BJ (cell line): ENCODE results near the gene CEP70. TPM values are rescaled to one million over a fixed set of nuclear protein-coding genes. Genes with fewer than 3 reads are reported as not detected.

Experiments used
- CTCF ChIA-PET: fragments of 350-600 bp; formaldehyde crosslinking; extraction: SDS; loops from one replicate; lab custom pipeline; 2021; ENCODE audit warnings: antibody characterized with exemption, inconsistent platforms; lab: Yijun Ruan, JAX
- POLR2A ChIA-PET: fragments of 300-600 bp; sonication (Branson Sonifier 250); formaldehyde crosslinking; extraction: SDS; loops from one replicate; lab custom pipeline; 2021; ENCODE audit warnings: antibody characterized with exemption; lab: Charles Lee
- DNase-seq: peaks from one replicate; pipeline ENCODE4 v3.0.0-alpha.2; 2011; ENCODE audit warnings: low read depth
- H3K27me3 ChIP-seq: 2 replicates; pipeline ENCODE4 v1.6.0; 2011; ENCODE audit warnings: low read length; ENCODE audit not compliant: control insufficient read depth, insufficient read depth
- H3K36me3 ChIP-seq: 2 replicates; pipeline ENCODE4 v1.5.1; 2011; ENCODE audit warnings: low read length; ENCODE audit not compliant: control insufficient read depth, insufficient read depth
- H3K4me3 ChIP-seq: 2 replicates; pipeline ENCODE4 v1.5.1; 2011; ENCODE audit warnings: low read depth, mild to moderate bottlenecking, control low read depth, low read length
- polyA plus RNA-seq: library from polyadenylated mRNA; depleted of rRNA; stranded (reverse); fragments of >200 nt; gene quantifications from 2 replicates; pipeline ENCODE4 v1.2.3, GENCODE V29; 2011
- TF ChIP-seq, protein P1 (sequence below): IDR thresholded peaks from 2 replicates; pipeline ENCODE4 v1.5.1; 2011; ENCODE audit warnings: low read depth, mild to moderate bottlenecking, control low read depth, inconsistent platforms, low read length, moderate library complexity; ENCODE audit not compliant: insufficient read depth

CEP70 gene
- polyA plus RNA-seq, 1 experiment = 3.6 TPM

DNA sequence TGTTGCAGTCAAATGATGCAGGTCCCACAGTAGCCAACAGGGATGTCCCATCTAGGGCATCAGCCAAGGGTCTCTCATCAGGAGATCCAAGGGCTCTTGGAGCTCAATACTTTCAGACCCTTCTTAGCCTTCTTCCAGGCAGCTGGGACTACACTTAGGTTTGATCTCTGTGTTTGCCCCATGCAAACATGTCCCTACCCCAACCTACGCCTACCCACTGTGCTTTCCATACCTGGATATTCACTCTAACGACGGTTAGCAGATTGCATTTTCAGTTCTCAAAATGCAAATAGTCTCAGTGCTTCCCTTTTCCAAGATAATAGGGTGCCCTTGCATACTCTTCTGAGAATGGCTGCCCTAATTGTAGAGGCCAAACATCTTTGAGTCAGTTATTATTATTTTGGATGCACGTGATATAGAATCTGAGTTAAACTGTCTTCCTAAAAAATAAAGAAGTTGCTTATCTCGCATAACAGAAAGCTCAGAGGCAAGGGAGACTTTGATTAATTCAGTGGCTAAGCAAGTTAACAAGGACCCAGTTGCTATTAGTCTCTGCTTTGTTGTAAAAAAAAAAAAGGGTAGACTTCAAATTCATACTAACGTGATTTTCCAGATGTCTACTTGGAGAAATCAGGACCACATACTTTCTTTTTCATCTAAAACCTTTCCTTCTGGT, 1.0 kb upstream of the CEP70 start:
- TF ChIP-seq, protein P1, sequence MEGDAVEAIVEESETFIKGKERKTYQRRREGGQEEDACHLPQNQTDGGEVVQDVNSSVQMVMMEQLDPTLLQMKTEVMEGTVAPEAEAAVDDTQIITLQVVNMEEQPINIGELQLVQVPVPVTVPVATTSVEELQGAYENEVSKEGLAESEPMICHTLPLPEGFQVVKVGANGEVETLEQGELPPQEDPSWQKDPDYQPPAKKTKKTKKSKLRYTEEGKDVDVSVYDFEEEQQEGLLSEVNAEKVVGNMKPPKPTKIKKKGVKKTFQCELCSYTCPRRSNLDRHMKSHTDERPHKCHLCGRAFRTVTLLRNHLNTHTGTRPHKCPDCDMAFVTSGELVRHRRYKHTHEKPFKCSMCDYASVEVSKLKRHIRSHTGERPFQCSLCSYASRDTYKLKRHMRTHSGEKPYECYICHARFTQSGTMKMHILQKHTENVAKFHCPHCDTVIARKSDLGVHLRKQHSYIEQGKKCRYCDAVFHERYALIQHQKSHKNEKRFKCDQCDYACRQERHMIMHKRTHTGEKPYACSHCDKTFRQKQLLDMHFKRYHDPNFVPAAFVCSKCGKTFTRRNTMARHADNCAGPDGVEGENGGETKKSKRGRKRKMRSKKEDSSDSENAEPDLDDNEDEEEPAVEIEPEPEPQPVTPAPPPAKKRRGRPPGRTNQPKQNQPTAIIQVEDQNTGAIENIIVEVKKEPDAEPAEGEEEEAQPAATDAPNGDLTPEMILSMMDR = no peak
- CTCF ChIA-PET = interaction anchor here (0.5 to 13.6 kb wide), 28 partner anchors 8 to 730 kb away, joined by 3 to 291 read pairs (median 4); no protein-coding TSS in a partner anchor
- H3K4me3 ChIP-seq = no peak overlapping the region
- POLR2A ChIA-PET = interaction anchor here (1.4 kb wide), 1 partner anchor 321 kb away, joined by 6 read pairs; no protein-coding TSS in a partner anchor
- DNase-seq = no peak
- no peaks in the 10 kb centered on the region for H3K36me3 ChIP-seq
- H3K27me3 ChIP-seq = no peaks in the 10 kb centered on the region

GRCh38 chr3:138593488-138594149, 441 bp downstream of the CEP70 start:
- TF ChIP-seq, protein P1 = no peak
- Histone ChIP-seq H3K27me3 (no peaks in the 10 kb centered on the region), H3K4me3 (peak overlapping the region; percentile 62), H3K36me3 (no peaks in the 10 kb centered on the region)
- ChIA-PET CTCF (interaction anchor here (0.6 to 13.6 kb wide), 28 partner anchors 9 to 342 kb away, joined by 3 to 291 read pairs (median 4); no protein-coding TSS in a partner anchor), POLR2A (interaction anchor here (0.8 to 1.4 kb wide), 3 partner anchors 101 to 349 kb away, joined by 3 to 6 read pairs (median 3); no protein-coding TSS in a partner anchor)
- DNase-seq = no peak

GRCh38 chr3:138591392-138591791, 2.7 kb downstream of the CEP70 start:
- CTCF ChIA-PET = interaction anchor here (1.0 to 13.6 kb wide), 4 partner anchors 114 to 345 kb away, joined by 3 to 291 read pairs (median 4); no protein-coding TSS in a partner anchor
- no peaks in the 10 kb centered on the region for H3K36me3 ChIP-seq
- H3K27me3 ChIP-seq = no peaks in the 10 kb centered on the region
- POLR2A ChIA-PET = no interaction called here
- no peak overlapping the region for H3K4me3 ChIP-seq
- DNase-seq = no peak
- TF ChIP-seq, protein P1 = no peak

GRCh38 chr3:138588445-138588844, 5.6 kb downstream of the CEP70 start:
- no peaks in the 10 kb centered on the region for H3K27me3 ChIP-seq
- POLR2A ChIA-PET = no interaction called here
- H3K4me3 ChIP-seq = no peak overlapping the region
- DNase-seq = no peak
- no peaks in the 10 kb centered on the region for H3K36me3 ChIP-seq
- TF ChIP-seq, protein P1 = no peak
- CTCF ChIA-PET = interaction anchor here (1.1 to 13.6 kb wide), 2 partner anchors 310 to 330 kb away, joined by 3 to 291 read pairs; no protein-coding TSS in a partner anchor

DNA sequence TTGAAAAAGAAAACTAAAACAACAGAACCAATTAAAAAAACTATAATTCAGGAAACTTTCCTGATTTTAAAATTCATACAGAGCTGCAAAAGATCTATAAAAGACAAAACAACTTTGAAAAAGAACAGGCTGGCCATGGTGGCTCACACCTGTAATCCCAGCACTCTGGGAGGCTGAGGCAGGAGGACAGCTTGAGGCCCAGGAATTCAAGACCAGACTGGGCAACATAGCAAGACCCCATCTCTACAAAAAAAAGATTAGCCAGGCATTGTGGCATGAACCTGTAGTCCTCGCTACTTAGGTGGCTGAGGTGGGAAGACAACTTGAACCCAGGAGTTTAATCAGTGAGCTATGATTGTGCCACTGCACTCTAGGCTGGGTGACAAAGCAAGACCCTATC, 6.7 kb downstream of the CEP70 start:
- TF ChIP-seq, protein P1 = no peak
- Histone ChIP-seq H3K4me3 (no peak overlapping the region), H3K36me3 (no peaks in the 10 kb centered on the region), H3K27me3 (no peaks in the 10 kb centered on the region)
- ChIA-PET CTCF (interaction anchor here (0.8 to 1.4 kb wide), 2 partner anchors 19 to 328 kb away, joined by 3 to 5 read pairs; no protein-coding TSS in a partner anchor), POLR2A (no interaction called here)
- DNase-seq = no peak
